ENCODE measurements around the gene TBC1D22A. TPM values are rescaled to one million over a fixed set of nuclear protein-coding genes. Genes with fewer than 3 reads are reported as not detected.

Gene TBC1D22A
- total RNA-seq, 6 experiments from 2014 or later = 20.4 to 24.1 (median 22.2) TPM

DNA sequence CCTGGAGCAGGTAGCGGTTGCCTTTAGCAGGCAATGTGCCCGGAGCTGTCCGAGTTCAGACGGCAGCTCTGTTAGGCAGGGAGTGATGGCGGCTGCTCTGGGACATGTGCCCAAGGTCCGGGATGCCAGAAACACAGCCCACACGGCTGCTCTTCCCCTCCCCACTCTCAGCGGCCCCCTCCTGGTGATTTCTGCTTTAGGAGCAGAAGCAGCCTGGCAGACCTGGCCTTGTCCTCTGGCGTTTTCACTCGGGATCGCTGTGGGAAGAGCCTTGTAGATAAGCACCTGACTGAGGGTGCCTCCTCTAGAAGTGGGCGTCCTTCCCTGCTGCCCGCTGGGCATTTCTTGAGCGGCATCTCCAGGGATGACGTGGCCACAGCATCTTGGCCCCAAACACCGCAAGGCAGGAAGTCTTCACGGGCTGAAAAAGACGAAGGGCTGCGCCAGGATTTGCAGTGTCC is 392.2 kb downstream of the TBC1D22A start:
- Mint-ChIP-seq H3K4me3 (no peak overlapping the region; the same call in 1 of the 2 replicates), H3K27ac (peak overlapping the region; percentile 24; the same call in 1 of the 2 replicates), H3K9me3 (peaks cover 6% of the 10 kb centered on the region; the same call in 1 of the 2 replicates)

GRCh38 chr22:47155131-47155885 is 392.9 kb downstream of the TBC1D22A start:
- DNase-seq = no peak
- Mint-ChIP-seq H3K9me3 (peaks cover 6% of the 10 kb centered on the region; the same call in 1 of the 2 replicates), H3K4me3 (no peak overlapping the region; the same call in 1 of the 2 replicates), H3K36me3 (ENCODE audit: low read depth) (peaks cover 6% of the 10 kb centered on the region), H3K4me1 (ENCODE audit: low read depth) (peaks cover 9% of the 10 kb centered on the region), H3K27ac (peak overlapping the region; percentile 24; the same call in 1 of the 2 replicates), H3K27me3 (ENCODE audit: insufficient read depth) (peaks cover 4% of the 10 kb centered on the region)
- TF ChIP-seq, protein P1, sequence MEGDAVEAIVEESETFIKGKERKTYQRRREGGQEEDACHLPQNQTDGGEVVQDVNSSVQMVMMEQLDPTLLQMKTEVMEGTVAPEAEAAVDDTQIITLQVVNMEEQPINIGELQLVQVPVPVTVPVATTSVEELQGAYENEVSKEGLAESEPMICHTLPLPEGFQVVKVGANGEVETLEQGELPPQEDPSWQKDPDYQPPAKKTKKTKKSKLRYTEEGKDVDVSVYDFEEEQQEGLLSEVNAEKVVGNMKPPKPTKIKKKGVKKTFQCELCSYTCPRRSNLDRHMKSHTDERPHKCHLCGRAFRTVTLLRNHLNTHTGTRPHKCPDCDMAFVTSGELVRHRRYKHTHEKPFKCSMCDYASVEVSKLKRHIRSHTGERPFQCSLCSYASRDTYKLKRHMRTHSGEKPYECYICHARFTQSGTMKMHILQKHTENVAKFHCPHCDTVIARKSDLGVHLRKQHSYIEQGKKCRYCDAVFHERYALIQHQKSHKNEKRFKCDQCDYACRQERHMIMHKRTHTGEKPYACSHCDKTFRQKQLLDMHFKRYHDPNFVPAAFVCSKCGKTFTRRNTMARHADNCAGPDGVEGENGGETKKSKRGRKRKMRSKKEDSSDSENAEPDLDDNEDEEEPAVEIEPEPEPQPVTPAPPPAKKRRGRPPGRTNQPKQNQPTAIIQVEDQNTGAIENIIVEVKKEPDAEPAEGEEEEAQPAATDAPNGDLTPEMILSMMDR (IDR thresholded peaks at IDR 0.05) = no peak

More for the DNA sequence above, 392.2 kb downstream of the TBC1D22A start:
- H3K27me3 Mint-ChIP-seq (ENCODE audit: insufficient read depth) = peaks cover 4% of the 10 kb centered on the region
- DNase-seq = no peak
- H3K36me3 Mint-ChIP-seq (ENCODE audit: low read depth) = peaks cover 6% of the 10 kb centered on the region
- TF ChIP-seq, protein P1 (IDR thresholded peaks at IDR 0.05) = no peak
- H3K4me1 Mint-ChIP-seq (ENCODE audit: low read depth) = peaks cover 9% of the 10 kb centered on the region

DNA sequence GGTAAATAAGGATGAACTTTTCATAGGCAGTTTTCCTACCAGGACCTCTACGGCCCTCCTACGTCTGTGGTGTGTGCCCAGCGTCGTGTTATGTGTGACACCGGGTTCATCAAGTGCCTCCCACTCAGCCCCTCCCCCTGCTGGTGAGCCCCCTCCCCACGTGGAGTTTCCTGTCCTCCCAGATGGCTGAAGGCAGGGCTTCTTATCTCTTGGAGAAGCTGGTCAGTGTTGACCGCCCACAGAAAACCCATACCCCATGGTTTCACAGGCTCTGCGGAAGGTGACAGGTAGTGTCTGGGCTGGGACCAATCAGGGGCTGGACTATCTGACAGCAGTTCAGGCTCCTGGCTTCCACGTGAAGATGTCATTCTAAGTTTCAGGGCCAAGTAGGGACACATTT is 393.5 kb downstream of the TBC1D22A start:
- TF ChIP-seq, protein P1 (IDR thresholded peaks at IDR 0.05) = no peak
- Mint-ChIP-seq H3K4me3 (no peak overlapping the region), H3K36me3 (ENCODE audit: low read depth) (peaks cover 6% of the 10 kb centered on the region), H3K27me3 (ENCODE audit: insufficient read depth) (peaks cover 4% of the 10 kb centered on the region), H3K9me3 (peaks cover 6% of the 10 kb centered on the region; the same call in 1 of the 2 replicates), H3K27ac (no peak overlapping the region), H3K4me1 (ENCODE audit: low read depth) (peaks cover 9% of the 10 kb centered on the region)
- DNase-seq = no peak

DNA sequence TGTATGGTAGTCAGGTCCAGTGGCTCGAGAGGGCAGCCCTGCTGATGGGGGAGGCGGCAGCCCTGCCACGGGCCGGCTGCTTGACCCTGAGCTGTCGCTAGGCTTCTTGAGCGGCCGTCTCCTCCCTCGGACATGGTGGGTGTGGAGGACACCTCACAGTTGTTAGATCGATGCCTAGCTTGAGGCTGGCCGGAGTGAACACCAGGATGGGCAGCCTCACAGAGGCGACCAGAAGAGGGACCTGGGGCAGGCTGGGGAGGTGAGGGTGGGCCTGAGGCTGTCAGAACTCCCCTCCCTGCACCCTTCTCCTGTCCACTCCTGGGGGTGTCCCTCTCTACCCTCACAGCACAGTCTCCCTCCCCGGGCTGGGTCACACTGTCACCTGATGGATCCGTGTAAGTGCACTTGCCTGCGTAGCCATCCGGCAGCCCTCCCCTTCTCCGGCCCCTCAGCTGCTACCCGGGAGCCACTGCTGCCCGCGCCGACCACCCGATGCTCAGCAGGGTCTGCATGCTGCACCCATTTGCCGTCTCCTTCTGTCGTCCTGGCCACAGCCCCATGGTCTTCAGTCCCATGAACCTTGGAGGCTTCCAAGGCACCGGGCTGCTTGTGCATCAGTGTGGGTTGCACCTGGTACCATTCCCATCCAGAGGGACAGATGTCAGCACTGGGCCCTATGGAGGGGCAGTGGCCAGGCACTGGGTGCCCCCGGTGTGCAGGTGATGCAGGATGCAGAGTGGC is 394.1 kb downstream of the TBC1D22A start:
- Mint-ChIP-seq H3K36me3 (ENCODE audit: low read depth) (peaks cover 6% of the 10 kb centered on the region), H3K27me3 (ENCODE audit: insufficient read depth) (peaks cover 4% of the 10 kb centered on the region), H3K27ac (no peak overlapping the region), H3K4me3 (no peak overlapping the region), H3K4me1 (ENCODE audit: low read depth) (peaks cover 3% of the 10 kb centered on the region), H3K9me3 (peaks cover 6% of the 10 kb centered on the region; the same call in 1 of the 2 replicates)
- TF ChIP-seq, protein P1 (IDR thresholded peaks at IDR 0.05) = no peak
- DNase-seq = no peak

- peaks cover 6% of the 10 kb centered on the region; the same call in 1 of the 2 replicates for H3K9me3 Mint-ChIP-seq
- no peaks in the 10 kb centered on the region for H3K4me1 Mint-ChIP-seq (ENCODE audit: low read depth)
- DNase-seq = no peak
- TF ChIP-seq, protein P1 (IDR thresholded peaks at IDR 0.05) = no peak
- peaks cover 6% of the 10 kb centered on the region for H3K36me3 Mint-ChIP-seq (ENCODE audit: low read depth)
- no peak overlapping the region for H3K4me3 Mint-ChIP-seq
- no peak overlapping the region for H3K27ac Mint-ChIP-seq
- H3K27me3 Mint-ChIP-seq (ENCODE audit: insufficient read depth) = peaks cover 4% of the 10 kb centered on the region
Observed at GRCh38 chr22:47157093-47157420, 394.6 kb downstream of the TBC1D22A start.

Measured in HFFc6 (cell line).